H9 (cell line): ENCODE results near the gene CCDC51. TPM values are rescaled to one million over a fixed set of nuclear protein-coding genes. Genes with fewer than 3 reads are reported as not detected.

Experiments used
- DNase-seq: peaks from one replicate; pipeline ENCODE4 v3.0.0-alpha.2; 2017
- H2AFZ ChIP-seq: one replicate; pipeline ENCODE4 v1.6.1; 2013; ENCODE audit warnings: mild to moderate bottlenecking, low read length, control low read depth, moderate library complexity
- H2AK5ac ChIP-seq: 2 replicates; pipeline ENCODE4 v1.6.1; 2013; ENCODE audit warnings: low read length, control low read depth, mixed read lengths; ENCODE audit not compliant: insufficient read length
- H2BK120ac ChIP-seq: one replicate; pipeline ENCODE4 v1.6.1; 2013; ENCODE audit warnings: low read depth, mild to moderate bottlenecking, low read length, control low read depth, inconsistent platforms; ENCODE audit not compliant: poor library complexity, severe bottlenecking
- H2BK12ac ChIP-seq: 2 replicates; pipeline ENCODE4 v1.6.1; 2013; ENCODE audit warnings: low read length, control low read depth, mixed read lengths, low read depth; ENCODE audit not compliant: insufficient read length
- H2BK15ac ChIP-seq: 2 replicates; pipeline ENCODE4 v1.6.1; 2013; ENCODE audit warnings: low read depth, low read length, control low read depth
- H2BK20ac ChIP-seq: one replicate; pipeline ENCODE4 v1.6.1; 2013; ENCODE audit warnings: low read depth, mild to moderate bottlenecking, low read length, control low read depth, inconsistent platforms; ENCODE audit not compliant: poor library complexity, severe bottlenecking
- H2BK5ac ChIP-seq: 2 replicates; pipeline ENCODE4 v1.6.1; 2013; ENCODE audit warnings: low read length, control low read depth, mixed read lengths; ENCODE audit not compliant: insufficient read length
- H3K14ac ChIP-seq: 2 replicates; pipeline ENCODE4 v1.6.1; 2013; ENCODE audit warnings: low read length, control low read depth; ENCODE audit not compliant: insufficient read depth
- H3K18ac ChIP-seq: 2 replicates; pipeline ENCODE4 v1.6.1; 2013; ENCODE audit warnings: low read depth, mild to moderate bottlenecking, mixed read lengths, low read length, control low read depth; ENCODE audit not compliant: insufficient read length
- H3K23ac ChIP-seq: 2 replicates; pipeline ENCODE4 v1.6.1; 2013; ENCODE audit warnings: low read length, control low read depth, mixed read lengths, low read depth; ENCODE audit not compliant: insufficient read length
- H3K23me2 ChIP-seq: 2 replicates; pipeline ENCODE4 v1.6.1; 2013; ENCODE audit warnings: low read depth, mild to moderate bottlenecking, mixed read lengths, low read length, control low read depth; ENCODE audit not compliant: insufficient read length, poor library complexity, severe bottlenecking
- H3K27ac ChIP-seq: 2 replicates; pipeline ENCODE4 v1.5.1; 2013; ENCODE audit warnings: low read length, control low read depth, mixed read lengths, low read depth; ENCODE audit not compliant: insufficient read length
- H3K27me3 ChIP-seq: 2 replicates; pipeline ENCODE4 v1.6.1; 2013; ENCODE audit warnings: low read length, control low read depth, inconsistent platforms; ENCODE audit not compliant: insufficient read depth
- H3K4ac ChIP-seq: 2 replicates; pipeline ENCODE4 v1.6.1; 2013; ENCODE audit warnings: low read depth, mild to moderate bottlenecking, control low read depth, inconsistent platforms, low read length, moderate library complexity
- H3K4me1 ChIP-seq: 2 replicates; pipeline ENCODE4 v1.6.1; 2013; ENCODE audit warnings: low read length, control low read depth, inconsistent platforms; ENCODE audit not compliant: insufficient read depth
- H3K4me2 ChIP-seq: 2 replicates; pipeline ENCODE4 v1.6.1; 2013; ENCODE audit warnings: low read length, control low read depth, mixed read lengths; ENCODE audit not compliant: insufficient read length, insufficient read depth
- H3K56ac ChIP-seq: 2 replicates; pipeline ENCODE4 v1.6.1; 2013; ENCODE audit warnings: low read depth, mild to moderate bottlenecking, mixed read lengths, low read length, control low read depth; ENCODE audit not compliant: insufficient read length
- H3K79me1 ChIP-seq: 2 replicates; pipeline ENCODE4 v1.6.1; 2013; ENCODE audit warnings: low read depth, mild to moderate bottlenecking, moderate library complexity, low read length, control low read depth, inconsistent platforms; ENCODE audit not compliant: insufficient read depth, poor library complexity, severe bottlenecking
- H3K79me2 ChIP-seq: 2 replicates; pipeline ENCODE4 v1.6.1; 2013; ENCODE audit warnings: low read length, control low read depth, inconsistent platforms; ENCODE audit not compliant: insufficient read depth
- H3K9ac ChIP-seq: 2 replicates; pipeline ENCODE4 v1.6.1; 2013; ENCODE audit warnings: low read length, control low read depth, mixed read lengths; ENCODE audit not compliant: insufficient read length; ENCODE audit errors: extremely low read depth
- H3K9me3 ChIP-seq: one replicate; pipeline ENCODE4 v1.6.1; 2013; ENCODE audit warnings: low read depth, low read length, inconsistent platforms; ENCODE audit not compliant: control insufficient read depth
- H3T11ph ChIP-seq: one replicate; pipeline ENCODE4 v1.6.1; 2013; ENCODE audit warnings: mild to moderate bottlenecking, low read length, control low read depth, inconsistent platforms
- H4K20me1 ChIP-seq: one replicate; pipeline ENCODE4 v1.6.1; 2013; ENCODE audit not compliant: control insufficient read depth, insufficient read length, insufficient read depth
- H4K5ac ChIP-seq: 2 replicates; pipeline ENCODE4 v1.6.1; 2013; ENCODE audit warnings: low read depth, mild to moderate bottlenecking, mixed read lengths, low read length, control low read depth; ENCODE audit not compliant: insufficient read length
- H4K8ac ChIP-seq: replicated peaks from 2 replicates; pipeline ENCODE4 v1.6.1; 2013; ENCODE audit warnings: low read length, control low read depth, mixed read lengths, low read depth; ENCODE audit not compliant: insufficient read length
- H4K91ac ChIP-seq: 2 replicates; pipeline ENCODE4 v1.6.1; 2013; ENCODE audit warnings: low read depth, mild to moderate bottlenecking, moderate library complexity, mixed read lengths, low read length, control low read depth; ENCODE audit not compliant: insufficient read length
- H3K27ac Mint-ChIP-seq, 3 experiments: 2 replicates in 2 of 3; 3 replicates in 1 of 3; pipeline ENCODE4 v1.8.0; 2020 to 2021; ENCODE audit warnings: mixed read lengths in 3 of 3, mild to moderate bottlenecking in 1 of 3, moderate library complexity in 1 of 3
- H3K27me3 Mint-ChIP-seq: 2 replicates; pipeline ENCODE4 v1.8.0; 2021; ENCODE audit warnings: low read depth, mild to moderate bottlenecking, moderate library complexity, mixed read lengths
- H3K36me3 Mint-ChIP-seq, 3 experiments: 2 replicates in 2 of 3; 3 replicates in 1 of 3; pipeline ENCODE4 v1.8.0; 2020 to 2021; ENCODE audit warnings: low read depth in 3 of 3, mixed read lengths in 3 of 3; ENCODE audit not compliant: insufficient read depth in 1 of 3
- H3K4me1 Mint-ChIP-seq, 2 experiments: 2 replicates each; pipeline ENCODE4 v1.8.0; 2020; ENCODE audit warnings: mixed read lengths in 2 of 2
- H3K4me3 Mint-ChIP-seq, 2 experiments: 2 replicates in 1 of 2; 3 replicates in 1 of 2; pipeline ENCODE4 v1.8.0; 2020 to 2021; ENCODE audit warnings: mild to moderate bottlenecking in 2 of 2, mixed read lengths in 2 of 2, moderate library complexity in 1 of 2
- H3K9me3 Mint-ChIP-seq, 2 experiments: 2 replicates in 1 of 2; 3 replicates in 1 of 2; pipeline ENCODE4 v1.8.0; 2020; ENCODE audit warnings: mild to moderate bottlenecking in 2 of 2, mixed read lengths in 2 of 2, moderate library complexity in 1 of 2
- CTCF ChIP-seq: fragments of 200-600 bp; sonication (generic); conservative IDR thresholded peaks from 3 replicates; pipeline ENCODE4 v1.8.0; 2021; ENCODE audit warnings: antibody characterized with exemption, mild to moderate bottlenecking
- WGBS: extraction: QIAGEN DNeasy Blood & Tissue Kit; methylation state at CpG from one replicate; pipeline ENCODE4 v1.1.7; 2013; ENCODE audit warnings: missing lambda C conversion rate, low lambda C conversion rate, mixed read lengths; ENCODE audit not compliant: insufficient read length; ENCODE audit errors: extremely low coverage; 5-methylcytosine and 5-hydroxymethylcytosine counted together
- total RNA-seq: library from RNA; stranded (reverse); gene quantifications from 2 replicates; pipeline ENCODE4 v1.2.1, GENCODE V29; 2021

Gene CCDC51
- total RNA-seq, 1 experiment from 2014 or later = 20.0 TPM

DNA sequence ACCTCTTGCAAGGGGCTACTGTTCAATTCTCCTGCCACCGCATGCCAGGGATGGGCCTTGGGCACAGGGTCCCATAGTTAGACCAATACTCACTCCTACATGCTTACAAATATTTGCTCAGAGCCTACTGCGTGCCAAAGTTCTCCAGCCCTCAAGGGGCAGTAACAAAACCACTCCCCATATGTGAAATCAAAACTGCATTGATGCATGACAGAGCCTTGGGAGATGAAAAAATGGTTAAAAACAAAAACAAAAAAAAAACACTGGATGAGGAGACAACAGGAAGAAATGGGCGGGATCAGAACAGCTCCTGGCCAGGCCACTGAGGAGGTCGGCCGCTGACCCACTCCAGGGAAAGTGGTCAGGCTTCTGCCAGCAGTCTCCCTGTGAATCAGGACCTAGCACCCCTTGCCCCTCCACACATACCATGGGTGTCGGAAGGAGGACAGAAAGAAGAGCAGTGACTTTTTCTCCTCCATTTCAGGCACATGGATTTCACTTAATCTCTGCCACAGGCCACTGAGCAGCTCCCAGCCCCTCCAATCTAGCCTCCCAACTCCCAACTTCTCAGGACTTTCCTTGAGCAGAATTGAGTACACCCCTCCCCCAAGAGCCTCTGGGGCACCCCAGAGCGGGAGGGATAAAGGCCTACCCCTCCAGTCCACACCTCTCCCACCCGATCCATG is 12.8 kb downstream of the CCDC51 start:
- no peak for DNase-seq
- Histone ChIP-seq H3K4ac (no peak overlapping the region), H3K4me1 (peaks cover 13% of the 10 kb centered on the region; the same call in 1 of the 2 replicates), H2AK5ac (no peak overlapping the region), H3K27ac (no peak overlapping the region), H3K79me2 (peaks cover 35% of the 10 kb centered on the region; the same call in 1 of the 2 replicates), H3T11ph (no peak overlapping the region), H2AFZ (no peak overlapping the region), H3K4me2 (peak overlapping the region; percentile 65), H3K79me1 (no peaks in the 10 kb centered on the region), H2BK120ac (no peak overlapping the region), H2BK5ac (no peak overlapping the region), H3K23ac (no peak overlapping the region), H3K27me3 (no peaks in the 10 kb centered on the region), H3K9ac (no peak overlapping the region), H4K8ac (no peak overlapping the region), H2BK12ac (no peak overlapping the region), H2BK15ac (no peak overlapping the region), H3K9me3 (no peaks in the 10 kb centered on the region), H4K20me1 (no peaks in the 10 kb centered on the region), H4K91ac (no peak overlapping the region), H3K56ac (no peak overlapping the region), H4K5ac (no peak overlapping the region), H3K14ac (no peak overlapping the region), H3K23me2 (peaks cover 13% of the 10 kb centered on the region), H3K18ac (no peak overlapping the region), H2BK20ac (no peak overlapping the region)
- H3K4me1 Mint-ChIP-seq = peaks cover 47 to 52% of the 10 kb centered on the region in 2 experiments
- no peaks in the 10 kb centered on the region for H3K27me3 Mint-ChIP-seq
- H3K27ac Mint-ChIP-seq = peak overlapping the region; percentile 50 to 97 (median 93)
- H3K9me3 Mint-ChIP-seq = no peaks in the 10 kb centered on the region
- peaks cover 10 to 36% (median 30%) of the 10 kb centered on the region in 3 experiments; a peak in 6 of 7 replicates for H3K36me3 Mint-ChIP-seq
- WGBS = no CpG with 5 or more reads among the region's 8 CpGs
- no peak for TF ChIP-seq CTCF
- peak overlapping the region; percentile 83 to 89 for H3K4me3 Mint-ChIP-seq
